SU-DHL-6 (cell line): Measurements from ENCODE around the gene TBC1D16.

Source experiments
- EZH2phosphoT487 ChIP-seq: fragments of 200-600 bp; sonication (generic), shearing (Covaris generic); conservative IDR thresholded peaks from 2 replicates; pipeline ENCODE4 v1.6.1; 2018; ENCODE audit warnings: mild to moderate bottlenecking, antibody characterized with exemption, low read length, moderate library complexity, mixed read lengths
- TF ChIP-seq, protein P1 (sequence below): fragments of 200-600 bp; sonication (generic); IDR thresholded peaks from one replicate; pipeline ENCODE4 v1.5.1; 2017; ENCODE audit warnings: antibody characterized with exemption, mild to moderate bottlenecking, low read length, moderate library complexity; ENCODE audit not compliant: insufficient read depth, poor library complexity, severe bottlenecking

DNA sequence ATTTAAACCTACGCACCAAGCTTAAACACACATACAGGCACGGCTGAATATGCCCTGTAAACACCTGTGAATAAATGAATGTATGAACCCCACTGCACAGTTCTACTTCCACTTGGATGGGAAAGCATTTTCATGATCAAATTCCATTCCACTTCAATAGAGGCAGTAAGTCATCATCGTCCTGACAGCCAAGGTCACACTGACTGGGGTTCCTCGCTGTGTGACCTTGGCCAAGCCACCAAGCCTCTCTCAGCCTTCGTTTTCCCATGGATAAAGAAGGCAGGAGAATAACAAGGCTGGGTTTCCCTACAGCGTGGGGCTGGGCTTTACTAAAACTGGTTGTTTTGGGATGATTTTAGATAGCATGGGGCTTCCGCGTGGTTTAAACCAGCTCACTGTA lies 82.8 kb downstream of the TBC1D16 start:
- TF ChIP-seq, protein P1, sequence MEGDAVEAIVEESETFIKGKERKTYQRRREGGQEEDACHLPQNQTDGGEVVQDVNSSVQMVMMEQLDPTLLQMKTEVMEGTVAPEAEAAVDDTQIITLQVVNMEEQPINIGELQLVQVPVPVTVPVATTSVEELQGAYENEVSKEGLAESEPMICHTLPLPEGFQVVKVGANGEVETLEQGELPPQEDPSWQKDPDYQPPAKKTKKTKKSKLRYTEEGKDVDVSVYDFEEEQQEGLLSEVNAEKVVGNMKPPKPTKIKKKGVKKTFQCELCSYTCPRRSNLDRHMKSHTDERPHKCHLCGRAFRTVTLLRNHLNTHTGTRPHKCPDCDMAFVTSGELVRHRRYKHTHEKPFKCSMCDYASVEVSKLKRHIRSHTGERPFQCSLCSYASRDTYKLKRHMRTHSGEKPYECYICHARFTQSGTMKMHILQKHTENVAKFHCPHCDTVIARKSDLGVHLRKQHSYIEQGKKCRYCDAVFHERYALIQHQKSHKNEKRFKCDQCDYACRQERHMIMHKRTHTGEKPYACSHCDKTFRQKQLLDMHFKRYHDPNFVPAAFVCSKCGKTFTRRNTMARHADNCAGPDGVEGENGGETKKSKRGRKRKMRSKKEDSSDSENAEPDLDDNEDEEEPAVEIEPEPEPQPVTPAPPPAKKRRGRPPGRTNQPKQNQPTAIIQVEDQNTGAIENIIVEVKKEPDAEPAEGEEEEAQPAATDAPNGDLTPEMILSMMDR: no peak
- no peak for TF ChIP-seq EZH2phosphoT487
